ENCODE results near the gene BCKDHA.
"Not testable (repeated sequence)": the region's sequence is repeated elsewhere in the genome, so short reads cannot be mapped to it uniquely, and the experiment has no call there.

Gene BCKDHA

GRCh38 chr19:41456342-41456918 is 58.8 kb downstream of the BCKDHA start:
- POLR2A ChIA-PET (ENCODE audit: low non-redundant PET): no interaction called here
- no peak for TF ChIP-seq CTCF (conservative IDR thresholded peaks at IDR 0.05; ENCODE audit: low read depth)
- no peak overlapping the region for H3K27ac ChIP-seq
- no peak for DNase-seq (ENCODE audit: low spot score)
- CTCF ChIA-PET: interaction anchor here (0.6 kb wide), 1 partner anchor 1159 kb away, joined by 4 read pairs; no protein-coding TSS in a partner anchor

GRCh38 chr19:41457241-41457640 is 59.6 kb downstream of the BCKDHA start:
- H3K27ac ChIP-seq: no peak overlapping the region
- ChIA-PET POLR2A (ENCODE audit: low non-redundant PET) (no interaction called here), CTCF (interaction anchor here (0.7 kb wide), 3 partner anchors 8 to 114 kb away, joined by 3 to 6 read pairs (median 4); no protein-coding TSS in a partner anchor)
- DNase-seq (ENCODE audit: low spot score): no peak
- no peak for TF ChIP-seq CTCF (conservative IDR thresholded peaks at IDR 0.05; ENCODE audit: low read depth)

GRCh38 chr19:41462497-41462896 is 64.9 kb downstream of the BCKDHA start:
- CTCF ChIA-PET: no interaction called here
- no peak for DNase-seq (ENCODE audit: low spot score)
- POLR2A ChIA-PET (ENCODE audit: low non-redundant PET): no interaction called here
- no peak overlapping the region for H3K27ac ChIP-seq
- no peak for TF ChIP-seq CTCF (conservative IDR thresholded peaks at IDR 0.05; ENCODE audit: low read depth)

- POLR2A ChIA-PET (ENCODE audit: low non-redundant PET); H3K27ac ChIP-seq; CTCF ChIA-PET; DNase-seq (ENCODE audit: low spot score): not testable (repeated sequence)
Measured at GRCh38 chr19:41463257-41464256, 65.9 kb downstream of the BCKDHA start.
